Ramos (cell line): ENCODE measurements around the gene OR8H3.
"Not testable (repeated sequence)": the region's sequence is repeated elsewhere in the genome, so short reads cannot be mapped to it uniquely, and the experiment has no call there.

Experiments
- in situ Hi-C: fragments of 300-500 bp; cut with MboI; formaldehyde crosslinking; loops from one replicate; pipeline ENCODE4 v1.14.3; 2022; ENCODE audit warnings: low sequenced_read_pairs; ENCODE audit not compliant: unreplicated experiment

The OR8H3 gene

DNA sequence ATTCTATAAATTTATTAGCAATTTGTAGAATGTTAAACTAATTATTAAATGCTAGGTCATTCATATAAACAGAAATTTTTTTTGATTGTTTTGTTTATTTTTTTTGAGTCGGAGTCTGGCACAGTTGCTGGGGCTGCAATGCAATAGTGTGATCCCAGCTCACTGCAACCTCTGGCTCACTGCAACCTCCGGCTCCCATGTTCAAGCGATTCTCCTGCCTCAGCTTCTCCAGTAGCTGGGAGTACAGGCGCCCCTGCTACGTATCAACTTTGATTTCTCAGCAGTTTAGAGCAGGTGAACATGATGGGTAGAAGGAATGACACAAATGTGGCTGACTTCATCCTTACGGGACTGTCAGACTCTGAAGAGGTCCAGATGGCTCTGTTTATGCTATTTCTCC is at the start of gene OR8H3:
Gene OR8H3, plus strand, starts transcription at position 301 of the 400 bp plus-strand sequence. Its CDS starts 0 bp downstream, at position 301.
- in situ Hi-C loops, result no loop called here

- in situ Hi-C loops, result no loop called here
These were observed 32.5 kb upstream of the OR8H3 start for GRCh38 chr11:56089697-56090096.

DNA sequence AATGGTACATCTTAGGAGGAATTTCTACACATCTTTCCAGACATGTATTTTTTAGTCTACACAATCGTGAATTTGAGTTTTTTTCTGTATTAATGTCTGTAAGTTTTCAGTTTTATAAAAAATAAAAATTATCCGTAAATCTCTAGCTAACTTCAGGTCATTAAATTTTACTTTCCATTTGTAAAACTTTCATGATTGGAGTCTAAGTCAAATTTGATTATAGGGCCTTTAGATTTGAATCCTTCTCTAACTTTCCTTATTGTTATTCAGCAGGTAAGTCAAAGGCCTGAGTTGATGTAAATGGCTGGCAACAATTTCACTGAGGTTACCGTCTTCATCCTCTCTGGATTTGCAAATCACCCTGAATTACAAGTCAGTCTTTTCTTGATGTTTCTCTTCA is 29.2 kb upstream of the OR8H3 start, which contains the start of gene OR8I2:
Gene OR8I2, plus strand, starts transcription at position 301 of the 400 bp plus-strand sequence. Its CDS starts 0 bp downstream, at position 301.
- in situ Hi-C loops, result no loop called here

DNA sequence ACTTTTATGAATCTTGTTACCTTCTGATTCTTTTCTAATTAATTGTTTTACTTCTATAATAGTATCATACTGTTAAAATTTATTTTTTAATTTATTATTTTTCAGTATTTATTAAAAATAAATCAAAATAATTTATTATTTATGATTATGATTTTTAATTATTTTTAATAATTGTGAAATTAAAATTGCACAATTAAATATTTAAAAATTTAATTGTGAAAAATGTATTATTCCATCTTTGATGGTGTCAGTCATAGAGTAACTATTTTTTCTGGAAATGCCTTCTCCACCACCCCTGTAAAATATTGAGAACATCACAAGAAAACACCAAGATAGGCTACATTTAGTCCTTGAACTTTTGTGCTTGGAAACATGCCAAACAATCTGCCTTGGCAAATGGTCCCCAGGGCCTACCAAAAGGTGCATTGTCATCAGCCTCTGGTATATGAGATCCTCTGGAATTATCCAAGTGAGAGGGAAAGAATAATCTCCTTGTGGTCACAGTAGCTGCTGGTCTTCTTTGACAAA is 18.9 kb upstream of the OR8H3 start, which contains the start of gene OR8H2:
Gene OR8H2, plus strand, starts transcription at position 478 of the 528 bp plus-strand sequence. CDS start 1,356 bp downstream, outside the sequence.
- in situ Hi-C loops, result no loop called here

DNA sequence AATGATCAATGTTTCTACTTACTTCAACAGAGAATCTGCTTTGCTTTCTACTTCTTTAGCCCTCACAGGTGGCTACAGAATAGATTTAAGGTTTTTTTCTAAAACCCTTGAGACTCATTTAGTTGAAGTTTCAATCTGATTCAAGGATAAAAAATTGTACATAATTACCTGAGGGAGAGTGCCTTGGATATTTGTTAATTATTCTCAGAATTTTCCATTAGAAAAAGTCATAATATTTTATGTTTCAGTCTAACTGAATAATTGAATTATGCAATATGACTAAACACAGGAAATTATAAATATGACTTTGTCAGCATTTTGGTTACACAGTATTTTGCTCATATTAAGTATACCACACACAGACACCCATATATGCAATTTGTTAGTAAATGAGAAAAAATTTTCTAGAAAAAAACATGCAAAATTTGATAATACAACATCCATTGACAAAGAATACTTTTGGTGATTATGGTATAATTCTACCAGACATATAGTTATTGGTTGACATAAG is 18.0 kb downstream of the OR8H3 start, which contains the start of gene OR8J3:
Gene OR8J3, minus strand, starts transcription at position 51 of the 511 bp plus-strand sequence. CDS start 2,483 bp downstream, outside the sequence.
- in situ Hi-C loops, result no loop called here

- in situ Hi-C loops, result not testable (repeated sequence)
These were observed 21.5 kb downstream of the OR8H3 start for GRCh38 chr11:56143681-56144080.

- in situ Hi-C loops, result no loop called here
These were observed 29.2 kb downstream of the OR8H3 start for GRCh38 chr11:56151376-56151775.

DNA sequence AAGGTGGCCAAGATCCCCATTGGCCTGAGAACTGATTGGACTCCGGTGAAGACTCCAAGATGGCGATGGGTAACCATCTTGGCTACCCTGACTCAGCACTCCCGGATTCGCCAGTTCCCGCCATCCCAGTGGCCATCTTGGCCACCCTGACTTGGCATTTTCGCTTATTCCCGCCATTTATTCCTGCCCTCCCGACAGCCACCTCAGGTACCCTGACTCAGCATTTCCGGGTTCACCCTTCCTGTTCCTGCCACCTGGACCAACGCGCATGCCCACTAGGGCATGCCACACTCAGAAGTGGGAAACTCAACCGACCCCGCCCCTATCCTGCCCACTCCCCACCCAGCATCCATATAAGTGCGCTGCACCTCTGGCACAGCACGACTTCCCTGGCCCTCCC is 30.2 kb downstream of the OR8H3 start:
- in situ Hi-C loops, result no loop called here

GRCh38 chr11:56160217-56160616 is 38.0 kb downstream of the OR8H3 start, which contains the start of gene OR8K5:
OR8K5 (minus strand) TSS chr11:56160317; CDS start chr11:56160317, 0 bp downstream.
- in situ Hi-C loops, result no loop called here

DNA sequence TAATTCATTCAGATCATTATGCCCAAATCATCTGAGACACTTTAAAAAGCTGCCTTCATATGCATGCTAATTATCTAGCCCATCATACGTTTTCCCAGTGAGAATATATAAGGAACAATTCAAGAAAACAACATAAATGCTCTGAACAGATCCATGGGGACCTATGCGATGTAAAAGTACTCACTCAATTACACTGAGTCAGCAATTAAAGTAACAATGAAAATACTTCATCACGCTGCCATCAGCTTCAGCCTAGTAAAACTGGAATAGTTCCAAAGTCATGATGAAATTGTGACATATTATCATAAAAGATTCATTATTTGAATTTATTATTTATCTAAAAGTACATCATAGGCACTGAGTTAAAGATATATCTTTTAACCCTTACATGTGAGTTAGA is 41.6 kb downstream of the OR8H3 start:
- in situ Hi-C loops, result no loop called here

GRCh38 chr11:56172256-56172830 is 50.2 kb downstream of the OR8H3 start:
- in situ Hi-C loops, result no loop called here
